Subcutaneous adipose tissue (tissue), 4 donors: ENCODE data around the gene KCNK6. TPM values are rescaled to one million over a fixed set of nuclear protein-coding genes. Genes with fewer than 3 reads are reported as not detected.

Experiments
- CTCF ChIP-seq: fragments of 450-650 bp; IDR thresholded peaks from one replicate; pipeline ENCODE4 v1.5.1; 2016; ENCODE audit warnings: low read depth, mild to moderate bottlenecking, control low read depth, antibody characterized with exemption, moderate library complexity
- total RNA-seq, 4 donors: library from RNA; depleted of rRNA; stranded (reverse); fragments of >200 nt; gene quantifications; one replicate each; pipeline ENCODE4 v1.1.0, GENCODE V29; 2016

The KCNK6 gene
- total RNA-seq, 4 donors from 2014 or later, result 2.1 to 3.4 (median 3.1) TPM

GRCh38 chr19:38287604-38288003 is 32.0 kb upstream of the KCNK6 start:
- TF ChIP-seq CTCF, result no peak

GRCh38 chr19:38288123-38288855 is 31.4 kb upstream of the KCNK6 start:
- TF ChIP-seq CTCF, result no peak

GRCh38 chr19:38289955-38290354 is 29.7 kb upstream of the KCNK6 start:
- TF ChIP-seq CTCF, result no peak

GRCh38 chr19:38290631-38291147 is 29.0 kb upstream of the KCNK6 start:
- TF ChIP-seq CTCF, result no peak

- TF ChIP-seq CTCF, result no peak
Observed at GRCh38 chr19:38291855-38292254, 27.8 kb upstream of the KCNK6 start.

- no peak for TF ChIP-seq CTCF
Observed at GRCh38 chr19:38293281-38293680, 26.4 kb upstream of the KCNK6 start.

GRCh38 chr19:38294090-38294489 is 25.6 kb upstream of the KCNK6 start:
- TF ChIP-seq CTCF, result no peak
